H1 (cell line): Measurements from ENCODE around the gene ATAD5.

Experiments used
- ASH2L ChIP-seq: fragments of 200-600, 300-600 bp; sonication (generic); IDR thresholded peaks from one replicate; pipeline ENCODE4 v1.7.1; 2017; ENCODE audit warnings: low read length
- CHD2 ChIP-seq: IDR thresholded peaks from 2 replicates; pipeline ENCODE4 v1.6.1; 2012; ENCODE audit warnings: low read length, improper control_type of control experiment
- CREB1 ChIP-seq: IDR thresholded peaks from 2 replicates; pipeline ENCODE4 v1.6.1; 2012; ENCODE audit warnings: inconsistent platforms
- EP300 ChIP-seq, 2 experiments: IDR thresholded peaks; 1 replicate in 1 of 2; 2 replicates in 1 of 2; pipeline ENCODE4 v1.6.1; 2011 to 2012; ENCODE audit warnings: low read depth in 2 of 2, low read length in 2 of 2, mild to moderate bottlenecking in 2 of 2, borderline replicate concordance in 1 of 2, inconsistent platforms in 1 of 2, moderate library complexity in 1 of 2
- GABPA ChIP-seq: IDR thresholded peaks from 2 replicates; pipeline ENCODE4 v1.6.1; 2011; ENCODE audit warnings: mild to moderate bottlenecking, low read length, moderate library complexity, borderline replicate concordance; ENCODE audit not compliant: insufficient read depth
- POLR2A ChIP-seq, 2 experiments: IDR thresholded peaks; 1 replicate in 1 of 2; 2 replicates in 1 of 2; pipeline ENCODE4 v1.6.1; 2011; ENCODE audit warnings: low read depth in 2 of 2, low read length in 2 of 2, mild to moderate bottlenecking in 2 of 2; ENCODE audit errors: control extremely low read depth in 1 of 2
- RAD21 ChIP-seq, 2 experiments: IDR thresholded peaks in 1 of 2; conservative IDR thresholded peaks in 1 of 2; 2 replicates each; pipeline ENCODE4 v1.6.1; 2011; ENCODE audit warnings: low read depth in 2 of 2, low read length in 2 of 2, improper control_type of control experiment in 1 of 2, inconsistent platforms in 1 of 2, mild to moderate bottlenecking in 1 of 2, moderate library complexity in 1 of 2
- SIN3A ChIP-seq, 2 experiments: IDR thresholded peaks in 1 of 2; conservative IDR thresholded peaks in 1 of 2; 2 replicates each; pipeline ENCODE4 v1.6.1; 2011 to 2012; ENCODE audit warnings: low read length in 2 of 2, improper control_type of control experiment in 1 of 2, low read depth in 1 of 2, mild to moderate bottlenecking in 1 of 2
- SIRT6 ChIP-seq: IDR thresholded peaks from one replicate; pipeline ENCODE4 v1.7.1; 2012; ENCODE audit warnings: low read length, inconsistent platforms
- SP1 ChIP-seq: IDR thresholded peaks from 2 replicates; pipeline ENCODE4 v1.6.1; 2011; ENCODE audit warnings: low read depth, low read length
- TAF1 ChIP-seq: IDR thresholded peaks from 2 replicates; pipeline ENCODE4 v1.6.1; 2011; ENCODE audit warnings: mild to moderate bottlenecking, low read depth, low read length
- TBP ChIP-seq: IDR thresholded peaks from 2 replicates; pipeline ENCODE4 v1.6.1; 2011; ENCODE audit warnings: low read depth, low read length, improper control_type of control experiment
- TCF12 ChIP-seq: IDR thresholded peaks from 2 replicates; pipeline ENCODE4 v1.6.1; 2011; ENCODE audit warnings: low read depth, mild to moderate bottlenecking, low read length
- TF ChIP-seq, protein P1 (sequence below), 3 experiments: IDR thresholded peaks; 1 replicate in 2 of 3; 2 replicates in 1 of 3; pipeline versions ENCODE4 v1.5.1 to v1.6.1; 2011; ENCODE audit warnings: low read length in 3 of 3, mild to moderate bottlenecking in 3 of 3, inconsistent platforms in 2 of 3, low read depth in 1 of 3, moderate library complexity in 1 of 3; ENCODE audit not compliant: insufficient read depth in 1 of 3; ENCODE audit errors: control extremely low read depth in 1 of 3

DNA sequence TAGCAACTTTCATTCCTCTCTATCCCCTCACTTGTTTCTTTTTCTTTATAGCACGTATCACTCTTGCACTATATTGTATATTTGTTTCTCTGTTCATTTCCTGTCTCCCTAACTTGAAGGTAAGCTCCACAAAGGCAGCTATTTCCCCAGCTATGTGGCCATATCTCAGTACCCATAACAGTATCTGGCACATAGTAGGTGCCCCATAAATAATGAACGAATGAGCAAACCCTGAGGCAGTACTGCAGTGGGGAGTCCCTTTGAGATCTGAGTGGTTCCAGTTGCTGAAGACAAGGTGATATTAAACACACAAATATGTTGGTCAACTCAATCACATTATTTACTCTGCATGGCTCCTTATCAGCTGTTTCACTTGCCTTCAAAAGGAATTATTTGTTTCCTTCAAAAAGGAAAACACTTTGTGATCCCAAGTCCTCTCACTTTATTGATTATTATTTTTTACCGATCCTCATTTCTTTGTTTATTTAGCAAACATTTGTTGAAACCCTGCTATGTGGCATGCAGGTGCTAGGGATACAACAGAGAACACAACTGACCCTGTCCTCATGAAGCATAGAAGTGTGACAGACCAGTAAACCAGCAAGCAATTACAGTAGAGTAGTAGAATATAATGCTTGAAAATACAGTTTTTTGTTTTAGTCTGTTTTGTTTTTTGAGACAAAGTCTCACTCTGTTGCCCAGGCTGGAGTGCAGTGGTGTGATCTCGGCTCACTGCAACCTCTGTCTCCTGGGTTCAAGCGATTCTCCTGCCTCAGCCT is 84.3 kb downstream of the ATAD5 start:
- TF ChIP-seq, protein P1, sequence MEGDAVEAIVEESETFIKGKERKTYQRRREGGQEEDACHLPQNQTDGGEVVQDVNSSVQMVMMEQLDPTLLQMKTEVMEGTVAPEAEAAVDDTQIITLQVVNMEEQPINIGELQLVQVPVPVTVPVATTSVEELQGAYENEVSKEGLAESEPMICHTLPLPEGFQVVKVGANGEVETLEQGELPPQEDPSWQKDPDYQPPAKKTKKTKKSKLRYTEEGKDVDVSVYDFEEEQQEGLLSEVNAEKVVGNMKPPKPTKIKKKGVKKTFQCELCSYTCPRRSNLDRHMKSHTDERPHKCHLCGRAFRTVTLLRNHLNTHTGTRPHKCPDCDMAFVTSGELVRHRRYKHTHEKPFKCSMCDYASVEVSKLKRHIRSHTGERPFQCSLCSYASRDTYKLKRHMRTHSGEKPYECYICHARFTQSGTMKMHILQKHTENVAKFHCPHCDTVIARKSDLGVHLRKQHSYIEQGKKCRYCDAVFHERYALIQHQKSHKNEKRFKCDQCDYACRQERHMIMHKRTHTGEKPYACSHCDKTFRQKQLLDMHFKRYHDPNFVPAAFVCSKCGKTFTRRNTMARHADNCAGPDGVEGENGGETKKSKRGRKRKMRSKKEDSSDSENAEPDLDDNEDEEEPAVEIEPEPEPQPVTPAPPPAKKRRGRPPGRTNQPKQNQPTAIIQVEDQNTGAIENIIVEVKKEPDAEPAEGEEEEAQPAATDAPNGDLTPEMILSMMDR (IDR thresholded peaks at IDR 0.05; ENCODE audit: control extremely low read depth in 1 of 3, insufficient read depth in 1 of 3, low read depth in 1 of 3, low read length in 3 of 3), result no peak
- no peak for TF ChIP-seq TAF1
- TF ChIP-seq ASH2L, result no peak
- no peak for TF ChIP-seq GABPA
- TF ChIP-seq SIRT6, result no peak
- no peak for TF ChIP-seq TBP
- TF ChIP-seq RAD21 (IDR thresholded peaks at IDR 0.05 in 1 of 2, conservative IDR thresholded peaks at IDR 0.05 in 1 of 2; ENCODE audit: low read depth in 2 of 2, low read length in 2 of 2), result no peak
- TF ChIP-seq SP1, result no peak
- no peak for TF ChIP-seq TCF12
- TF ChIP-seq EP300 (IDR thresholded peaks at IDR 0.05; ENCODE audit: borderline replicate concordance in 1 of 2, low read depth in 2 of 2, low read length in 2 of 2), result no peak
- TF ChIP-seq CREB1, result no peak
- no peak for TF ChIP-seq CHD2
- TF ChIP-seq SIN3A (conservative IDR thresholded peaks at IDR 0.05 in 1 of 2, IDR thresholded peaks at IDR 0.05 in 1 of 2; ENCODE audit: low read depth in 1 of 2, low read length in 2 of 2), result no peak
- TF ChIP-seq POLR2A (IDR thresholded peaks at IDR 0.05; ENCODE audit: control extremely low read depth in 1 of 2, low read depth in 2 of 2, low read length in 2 of 2), result no peak
